Panc1 (cell line): ENCODE data around the gene MRPS2. TPM values are rescaled to one million over a fixed set of nuclear protein-coding genes. Genes with fewer than 3 reads are reported as not detected.

Experiments used
- ATAC-seq: fragments of 200-7000 bp; cut with Tn5 transposase; 2 replicates; pipeline ENCODE4 v1.9.1; 2020; ENCODE audit warnings: mild to moderate bottlenecking, moderate library complexity
- BruUV-seq: library from RNA; stranded (reverse); fragments of 400-500 nt; replicated peaks from 2 replicates; lab custom pipeline; 2021; lab: Mats Ljungman, UMichigan
- CTCF ChIA-PET: fragments of 300-600 bp; sonication (Branson Sonifier 250); formaldehyde crosslinking; loops from one replicate; lab custom pipeline; 2022; ENCODE audit warnings: antibody characterized with exemption; lab: Charles Lee
- POLR2A ChIA-PET: fragments of 300-600 bp; sonication (Branson Sonifier 250); formaldehyde crosslinking; loops from one replicate; lab custom pipeline; 2022; ENCODE audit warnings: antibody characterized with exemption; lab: Charles Lee
- DNase-seq: peaks from one replicate; pipeline ENCODE4 v3.0.0-alpha.2; 2010; ENCODE audit warnings: low read depth, low spot score
- H3K27ac ChIP-seq: 2 replicates; pipeline ENCODE4 v1.5.1; 2011; ENCODE audit warnings: mild to moderate bottlenecking, low read length, inconsistent platforms
- H3K27me3 ChIP-seq: fragments of 200-500 bp; sonication (Bioruptor generic); 2 replicates; pipeline ENCODE4 v1.6.0; 2014; ENCODE audit warnings: low read length, inconsistent platforms; ENCODE audit not compliant: control insufficient read depth, insufficient read depth
- H3K36me3 ChIP-seq: fragments of 200-500 bp; sonication (Bioruptor generic); 2 replicates; pipeline ENCODE4 v1.5.1; 2014; ENCODE audit warnings: inconsistent platforms, mild to moderate bottlenecking, low read length, moderate library complexity; ENCODE audit not compliant: control insufficient read depth, insufficient read depth
- H3K4me1 ChIP-seq: 2 replicates; pipeline ENCODE4 v1.5.1; 2011; ENCODE audit warnings: inconsistent platforms, mild to moderate bottlenecking, low read length, moderate library complexity; ENCODE audit not compliant: control insufficient read depth, insufficient read depth
- H3K4me3 ChIP-seq, 2 experiments: 2 replicates each; pipeline ENCODE4 v1.5.1; 2011 to 2012; ENCODE audit warnings: low read depth in 2 of 2, low read length in 2 of 2, mild to moderate bottlenecking in 2 of 2, inconsistent platforms in 1 of 2, moderate library complexity in 1 of 2
- H3K9me3 ChIP-seq: fragments of 200-500 bp; sonication (Bioruptor generic); 2 replicates; pipeline ENCODE4 v1.5.1; 2014; ENCODE audit warnings: low read depth, mild to moderate bottlenecking, inconsistent platforms, low read length, moderate library complexity; ENCODE audit not compliant: control insufficient read depth, insufficient read depth
- POLR2AphosphoS5 ChIP-seq: IDR thresholded peaks from 2 replicates; pipeline ENCODE4 v1.6.1; 2012; ENCODE audit warnings: mild to moderate bottlenecking, low read depth, low read length, moderate library complexity
- SIN3A ChIP-seq: IDR thresholded peaks from 2 replicates; pipeline ENCODE4 v1.6.1; 2012; ENCODE audit warnings: low read depth, mild to moderate bottlenecking, low read length, moderate library complexity, borderline replicate concordance; ENCODE audit not compliant: insufficient read depth
- TCF7L2 ChIP-seq: IDR thresholded peaks from 2 replicates; pipeline ENCODE4 v1.6.1; 2011; ENCODE audit warnings: mild to moderate bottlenecking, low read depth, low read length, inconsistent platforms
- in situ Hi-C: cut with HindIII; loops from 2 replicates; pipeline ENCODE4 v1.10.0; 2016; ENCODE audit warnings: low sequenced_read_pairs, low pct_unique_long_range_greater_than_20kb
- intact Hi-C: fragments of 100-400 bp; cut with micrococcal nuclease; formaldehyde crosslinking; loops from one replicate; pipeline ENCODE4 v1.10.0; 2022; ENCODE audit not compliant: unreplicated experiment
- total RNA-seq: library from RNA; stranded (reverse); gene quantifications from one replicate; pipeline ENCODE4 v1.2.1, GENCODE V29; 2021; ENCODE audit not compliant: unreplicated experiment
- TF ChIP-seq, protein P1 (sequence below): fragments of 450-650 bp; IDR thresholded peaks from 2 replicates; pipeline ENCODE4 v1.5.1; 2017; ENCODE audit warnings: mild to moderate bottlenecking
- TF ChIP-seq, protein P2 (sequence below), 2 experiments: IDR thresholded peaks; 2 replicates each; pipeline ENCODE4 v1.6.1; 2011 to 2012; ENCODE audit warnings: low read depth in 2 of 2, control low read depth in 1 of 2, low read length in 1 of 2, mild to moderate bottlenecking in 1 of 2, moderate library complexity in 1 of 2; ENCODE audit not compliant: insufficient read depth in 1 of 2

Gene MRPS2
- total RNA-seq, 1 experiment from 2014 or later, result 33.5 TPM

DNA sequence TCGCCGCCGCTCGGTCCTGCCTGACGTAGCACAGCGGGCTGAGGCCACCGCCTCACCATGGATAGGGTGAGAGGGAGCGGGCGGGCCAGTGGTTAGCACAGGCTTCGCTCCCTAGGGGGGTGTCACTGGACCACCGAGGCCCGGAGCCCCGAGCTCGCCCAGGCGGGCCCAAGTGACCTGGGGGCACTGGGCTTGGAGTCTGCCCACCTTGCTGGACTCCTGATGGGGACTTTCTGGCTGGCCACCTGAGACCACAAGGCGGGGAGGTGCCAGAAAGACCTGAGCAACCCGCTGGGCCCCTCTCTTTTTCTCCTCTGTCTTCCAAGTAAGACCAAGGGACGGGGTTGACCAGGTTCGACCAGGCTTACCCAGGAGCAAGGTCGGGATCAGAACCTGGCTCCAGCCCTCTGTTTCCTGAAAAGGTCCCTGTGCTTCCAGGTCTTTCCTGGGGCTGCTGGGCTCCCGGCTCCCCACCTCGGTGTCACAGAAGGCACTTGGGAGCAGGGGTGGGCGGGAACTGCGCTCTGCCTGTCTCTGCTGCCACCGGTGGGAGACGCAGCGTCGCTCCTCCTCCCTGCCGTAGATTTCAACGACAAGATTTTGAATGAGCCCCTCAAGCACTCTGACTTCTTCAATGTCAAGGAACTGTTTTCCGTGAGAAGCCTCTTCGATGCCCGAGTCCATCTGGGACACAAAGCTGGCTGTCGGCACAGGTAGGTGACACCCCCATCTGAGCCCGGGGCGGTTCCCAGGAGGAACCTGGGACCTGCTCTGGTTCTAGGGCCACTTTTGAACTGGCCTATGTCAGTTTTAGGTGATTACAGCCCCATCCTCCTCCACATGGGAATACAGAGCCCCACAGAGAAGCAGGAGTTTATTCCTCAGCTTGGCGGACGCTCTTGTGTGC is 1.0 kb downstream of the MRPS2 start:
- in situ Hi-C loops (no loop called here), intact Hi-C loops (no loop called here)
- Histone ChIP-seq H3K9me3 (no peaks in the 10 kb centered on the region), H3K27me3 (no peaks in the 10 kb centered on the region), H3K4me3 (peak overlapping the region; percentile 70 to 79), H3K4me1 (peaks cover 4% of the 10 kb centered on the region), H3K36me3 (peaks cover 4% of the 10 kb centered on the region; the same call in 1 of the 2 replicates), H3K27ac (peak overlapping the region; percentile 72)
- ATAC-seq (no peak), DNase-seq (no peak)
- BruUV-seq, result no TSS peak
- POLR2A ChIA-PET, result no interaction called here
- TF ChIP-seq POLR2AphosphoS5 (no peak), TCF7L2 (no peak), SIN3A (no peak)
- TF ChIP-seq, protein P1, sequence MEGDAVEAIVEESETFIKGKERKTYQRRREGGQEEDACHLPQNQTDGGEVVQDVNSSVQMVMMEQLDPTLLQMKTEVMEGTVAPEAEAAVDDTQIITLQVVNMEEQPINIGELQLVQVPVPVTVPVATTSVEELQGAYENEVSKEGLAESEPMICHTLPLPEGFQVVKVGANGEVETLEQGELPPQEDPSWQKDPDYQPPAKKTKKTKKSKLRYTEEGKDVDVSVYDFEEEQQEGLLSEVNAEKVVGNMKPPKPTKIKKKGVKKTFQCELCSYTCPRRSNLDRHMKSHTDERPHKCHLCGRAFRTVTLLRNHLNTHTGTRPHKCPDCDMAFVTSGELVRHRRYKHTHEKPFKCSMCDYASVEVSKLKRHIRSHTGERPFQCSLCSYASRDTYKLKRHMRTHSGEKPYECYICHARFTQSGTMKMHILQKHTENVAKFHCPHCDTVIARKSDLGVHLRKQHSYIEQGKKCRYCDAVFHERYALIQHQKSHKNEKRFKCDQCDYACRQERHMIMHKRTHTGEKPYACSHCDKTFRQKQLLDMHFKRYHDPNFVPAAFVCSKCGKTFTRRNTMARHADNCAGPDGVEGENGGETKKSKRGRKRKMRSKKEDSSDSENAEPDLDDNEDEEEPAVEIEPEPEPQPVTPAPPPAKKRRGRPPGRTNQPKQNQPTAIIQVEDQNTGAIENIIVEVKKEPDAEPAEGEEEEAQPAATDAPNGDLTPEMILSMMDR, result no peak
- TF ChIP-seq, protein P2, sequence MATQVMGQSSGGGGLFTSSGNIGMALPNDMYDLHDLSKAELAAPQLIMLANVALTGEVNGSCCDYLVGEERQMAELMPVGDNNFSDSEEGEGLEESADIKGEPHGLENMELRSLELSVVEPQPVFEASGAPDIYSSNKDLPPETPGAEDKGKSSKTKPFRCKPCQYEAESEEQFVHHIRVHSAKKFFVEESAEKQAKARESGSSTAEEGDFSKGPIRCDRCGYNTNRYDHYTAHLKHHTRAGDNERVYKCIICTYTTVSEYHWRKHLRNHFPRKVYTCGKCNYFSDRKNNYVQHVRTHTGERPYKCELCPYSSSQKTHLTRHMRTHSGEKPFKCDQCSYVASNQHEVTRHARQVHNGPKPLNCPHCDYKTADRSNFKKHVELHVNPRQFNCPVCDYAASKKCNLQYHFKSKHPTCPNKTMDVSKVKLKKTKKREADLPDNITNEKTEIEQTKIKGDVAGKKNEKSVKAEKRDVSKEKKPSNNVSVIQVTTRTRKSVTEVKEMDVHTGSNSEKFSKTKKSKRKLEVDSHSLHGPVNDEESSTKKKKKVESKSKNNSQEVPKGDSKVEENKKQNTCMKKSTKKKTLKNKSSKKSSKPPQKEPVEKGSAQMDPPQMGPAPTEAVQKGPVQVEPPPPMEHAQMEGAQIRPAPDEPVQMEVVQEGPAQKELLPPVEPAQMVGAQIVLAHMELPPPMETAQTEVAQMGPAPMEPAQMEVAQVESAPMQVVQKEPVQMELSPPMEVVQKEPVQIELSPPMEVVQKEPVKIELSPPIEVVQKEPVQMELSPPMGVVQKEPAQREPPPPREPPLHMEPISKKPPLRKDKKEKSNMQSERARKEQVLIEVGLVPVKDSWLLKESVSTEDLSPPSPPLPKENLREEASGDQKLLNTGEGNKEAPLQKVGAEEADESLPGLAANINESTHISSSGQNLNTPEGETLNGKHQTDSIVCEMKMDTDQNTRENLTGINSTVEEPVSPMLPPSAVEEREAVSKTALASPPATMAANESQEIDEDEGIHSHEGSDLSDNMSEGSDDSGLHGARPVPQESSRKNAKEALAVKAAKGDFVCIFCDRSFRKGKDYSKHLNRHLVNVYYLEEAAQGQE (IDR thresholded peaks at IDR 0.05; ENCODE audit: insufficient read depth in 1 of 2, low read depth in 2 of 2, low read length in 1 of 2), result no peak
- CTCF ChIA-PET, result interaction anchor here (0.6 kb wide), 1 partner anchor 26 kb away, joined by 7 read pairs; no protein-coding TSS in a partner anchor

DNA sequence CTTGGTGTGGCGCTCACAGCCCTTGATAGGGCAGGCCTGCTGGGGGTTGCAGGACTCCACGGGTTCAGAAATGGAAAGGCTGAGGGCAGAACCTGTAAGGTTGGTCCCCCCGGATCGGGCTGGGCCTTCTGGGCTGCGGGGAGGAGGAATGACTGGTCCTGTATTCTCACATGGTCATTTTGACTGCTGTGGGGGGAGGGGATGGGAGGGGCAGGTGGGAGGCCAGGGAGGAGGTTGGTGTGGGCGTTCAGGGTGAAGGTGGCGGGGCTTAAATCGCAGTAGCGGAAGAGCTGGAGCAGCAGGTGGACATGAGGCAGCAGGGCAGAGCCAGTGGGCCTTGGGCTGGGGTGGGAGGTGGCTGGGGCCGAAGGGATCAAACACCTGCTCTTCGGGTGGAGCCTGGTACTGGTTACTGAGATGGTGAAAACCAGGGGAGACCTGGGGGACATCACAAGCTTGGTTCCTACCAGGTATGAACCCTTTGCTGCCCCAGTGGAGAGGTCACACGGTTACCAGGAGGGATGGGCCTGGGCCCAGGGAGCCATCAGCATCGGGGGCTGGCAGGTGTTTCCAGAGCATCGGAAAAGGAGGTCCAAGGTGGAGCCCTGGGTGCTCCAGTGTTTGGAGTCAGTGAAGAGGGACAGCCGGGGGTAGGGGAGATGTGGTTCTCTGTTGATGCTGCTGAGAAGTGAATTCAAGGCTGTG is 1.8 kb downstream of the MRPS2 start:
- peaks cover 4% of the 10 kb centered on the region for H3K4me1 ChIP-seq
- ChIA-PET POLR2A (no interaction called here), CTCF (interaction anchor here (0.6 kb wide), 1 partner anchor 26 kb away, joined by 7 read pairs; no protein-coding TSS in a partner anchor)
- no peak for TF ChIP-seq TCF7L2
- TF ChIP-seq, protein P2 (IDR thresholded peaks at IDR 0.05; ENCODE audit: insufficient read depth in 1 of 2, low read depth in 2 of 2, low read length in 1 of 2), result no peak
- TF ChIP-seq, protein P1, result no peak
- no peak for TF ChIP-seq SIN3A
- no peak for TF ChIP-seq POLR2AphosphoS5
- DNase-seq (no peak), ATAC-seq (no peak)
- no peaks in the 10 kb centered on the region for H3K9me3 ChIP-seq
- intact Hi-C loops, result no loop called here
- H3K27ac ChIP-seq, result no peak overlapping the region
- H3K27me3 ChIP-seq, result no peaks in the 10 kb centered on the region
- peaks cover 4% of the 10 kb centered on the region; the same call in 1 of the 2 replicates for H3K36me3 ChIP-seq
- in situ Hi-C loops, result no loop called here
- TSS peak; percentile 88 for BruUV-seq
- H3K4me3 ChIP-seq, result no peak overlapping the region; a peak in 1 of 4 replicates
